ENCODE results near the gene RPL36.
"Not testable (repeated sequence)": the region's sequence is repeated elsewhere in the genome, so short reads cannot be mapped to it uniquely, and the experiment has no call there.

Gene RPL36

GRCh38 chr19:5707576-5708575 is 17.8 kb downstream of the RPL36 start:
- DNase-seq = no peak

- no peak for DNase-seq
Measured at GRCh38 chr19:5711025-5711424, 20.9 kb downstream of the RPL36 start.

GRCh38 chr19:5711713-5712161 is 21.6 kb downstream of the RPL36 start:
- no peak for DNase-seq

GRCh38 chr19:5713228-5713627 is 23.1 kb downstream of the RPL36 start:
- no peak for DNase-seq

GRCh38 chr19:5714816-5715215 is 24.7 kb downstream of the RPL36 start:
- DNase-seq = no peak

GRCh38 chr19:5717215-5717935 is 27.3 kb downstream of the RPL36 start:
- no peak for DNase-seq

- DNase-seq = no peak
Measured at GRCh38 chr19:5718037-5718578, 28.0 kb downstream of the RPL36 start.

- DNase-seq = peak; percentile 10
Measured at GRCh38 chr19:5718579-5719273, 28.6 kb downstream of the RPL36 start.

GRCh38 chr19:5719274-5719960 is 29.3 kb downstream of the RPL36 start:
- DNase-seq = no peak

GRCh38 chr19:5719961-5720790 is 30.1 kb downstream of the RPL36 start, which contains the start of the genes CATSPERD and LONP1:
TSS of gene CATSPERD (plus strand) at chr19:5720637. CDS start at chr19:5720738, 101 bp downstream.
TSS of gene LONP1 (minus strand) at chr19:5720146. CDS start at chr19:5720132, 14 bp downstream.
- peak; percentile 98 for DNase-seq

GRCh38 chr19:5727453-5728050 is 37.5 kb downstream of the RPL36 start:
- no peak for DNase-seq

GRCh38 chr19:5733172-5733571 is 43.1 kb downstream of the RPL36 start:
- not testable (repeated sequence) for DNase-seq

- no peak for DNase-seq
Measured at GRCh38 chr19:5738423-5738822, 48.3 kb downstream of the RPL36 start.
